ENCODE data around the gene RPS21. TPM values are rescaled to one million over a fixed set of nuclear protein-coding genes. Genes with fewer than 3 reads are reported as not detected.

Gene RPS21
- polyA plus RNA-seq, 1 of the 3 experiments (the other 2 are of a cell fraction) = 16,625 TPM

- TF ChIP-seq MAX (IDR thresholded peaks at IDR 0.05; ENCODE audit: low read depth) = no peak
- TF ChIP-seq, protein P1, sequence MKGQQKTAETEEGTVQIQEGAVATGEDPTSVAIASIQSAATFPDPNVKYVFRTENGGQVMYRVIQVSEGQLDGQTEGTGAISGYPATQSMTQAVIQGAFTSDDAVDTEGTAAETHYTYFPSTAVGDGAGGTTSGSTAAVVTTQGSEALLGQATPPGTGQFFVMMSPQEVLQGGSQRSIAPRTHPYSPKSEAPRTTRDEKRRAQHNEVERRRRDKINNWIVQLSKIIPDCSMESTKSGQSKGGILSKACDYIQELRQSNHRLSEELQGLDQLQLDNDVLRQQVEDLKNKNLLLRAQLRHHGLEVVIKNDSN (IDR thresholded peaks at IDR 0.05; ENCODE audit: borderline replicate concordance, low read depth) = no peak
- no peak for TF ChIP-seq RCOR1 (IDR thresholded peaks at IDR 0.05; ENCODE audit: low read length)
- TF ChIP-seq, protein P2, sequence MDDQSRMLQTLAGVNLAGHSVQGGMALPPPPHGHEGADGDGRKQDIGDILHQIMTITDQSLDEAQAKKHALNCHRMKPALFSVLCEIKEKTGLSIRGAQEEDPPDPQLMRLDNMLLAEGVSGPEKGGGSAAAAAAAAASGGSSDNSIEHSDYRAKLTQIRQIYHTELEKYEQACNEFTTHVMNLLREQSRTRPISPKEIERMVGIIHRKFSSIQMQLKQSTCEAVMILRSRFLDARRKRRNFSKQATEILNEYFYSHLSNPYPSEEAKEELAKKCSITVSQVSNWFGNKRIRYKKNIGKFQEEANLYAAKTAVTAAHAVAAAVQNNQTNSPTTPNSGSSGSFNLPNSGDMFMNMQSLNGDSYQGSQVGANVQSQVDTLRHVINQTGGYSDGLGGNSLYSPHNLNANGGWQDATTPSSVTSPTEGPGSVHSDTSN (IDR thresholded peaks at IDR 0.05) = no peak
- no peak overlapping the region for H2AFZ ChIP-seq (ENCODE audit: low read depth)
- no peaks in the 10 kb centered on the region for H3K36me3 ChIP-seq (replicated peaks in 1 of 2; ENCODE audit: control insufficient read depth in 1 of 2, insufficient read depth in 2 of 2, low read length in 1 of 2)
- WGBS (ENCODE audit: low lambda C conversion rate) = no CpG with 5 or more reads among the region's 8 CpGs
- H3K4me3 ChIP-seq (ENCODE audit: low read depth in 2 of 2, low read length in 1 of 2) = no peak overlapping the region
- no peaks in the 10 kb centered on the region for H3K9me2 ChIP-seq
- H3F3A ChIP-seq (replicated peaks; ENCODE audit: insufficient read depth) = peaks cover 10% of the 10 kb centered on the region
- POLR2A ChIA-PET = interaction anchor here (1.0 kb wide), 1 partner anchor 14 kb away, joined by 5 read pairs; no protein-coding TSS in a partner anchor
- CTCF ChIA-PET = interaction anchor here (4.5 to 12.0 kb wide), 2 partner anchors 9 to 34 kb away, joined by 13 to 127 read pairs; no protein-coding TSS in a partner anchor
- H3K9me3 ChIP-seq = no peaks in the 10 kb centered on the region
- DNase-seq = no peak
- H3K27me3 ChIP-seq (ENCODE audit: insufficient read depth) = no peaks in the 10 kb centered on the region
- H3K9ac ChIP-seq = no peak overlapping the region
- no peaks in the 10 kb centered on the region for H3K79me2 ChIP-seq (ENCODE audit: insufficient read depth)
- no peak overlapping the region for H3K4me2 ChIP-seq
- H4K20me1 ChIP-seq (ENCODE audit: insufficient read depth) = no peaks in the 10 kb centered on the region
- H3K27ac ChIP-seq (ENCODE audit: low read depth in 2 of 2, low read length in 1 of 2) = no peak overlapping the region; a peak in 1 of 4 replicates
- H3K4me1 ChIP-seq (ENCODE audit: control insufficient read depth in 1 of 2, insufficient read depth in 2 of 2, low read depth in 1 of 2, low read length in 1 of 2) = peaks cover 33 to 71% of the 10 kb centered on the region in 2 experiments; a peak in 3 of 4 replicates
These were observed 15.3 kb upstream of the RPS21 start for GRCh38 chr20:62371588-62372041.

GRCh38 chr20:62372042-62372993 is 14.6 kb upstream of the RPS21 start:
- H3K9me2 ChIP-seq = no peaks in the 10 kb centered on the region
- no peak overlapping the region for H3K9ac ChIP-seq
- H3K4me1 ChIP-seq (ENCODE audit: control insufficient read depth in 1 of 2, insufficient read depth in 2 of 2, low read depth in 1 of 2, low read length in 1 of 2) = peaks cover 33 to 78% of the 10 kb centered on the region in 2 experiments; a peak in 3 of 4 replicates
- H3K4me2 ChIP-seq = no peak overlapping the region
- H4K20me1 ChIP-seq (ENCODE audit: insufficient read depth) = no peaks in the 10 kb centered on the region
- CTCF ChIA-PET = interaction anchor here (12.0 kb wide), 1 partner anchor 9 kb away, joined by 127 read pairs; no protein-coding TSS in a partner anchor
- H3K4me3 ChIP-seq (ENCODE audit: low read depth in 2 of 2, low read length in 1 of 2) = no peak overlapping the region
- H3K79me2 ChIP-seq (ENCODE audit: insufficient read depth) = no peaks in the 10 kb centered on the region
- TF ChIP-seq SIN3A (IDR thresholded peaks at IDR 0.05; ENCODE audit: borderline replicate concordance, low read depth, low read length) (no peak), JUND (IDR thresholded peaks at IDR 0.05) (no peak), SMC3 (IDR thresholded peaks at IDR 0.05; ENCODE audit: low read depth, low read length) (no peak), YY1 (IDR thresholded peaks at IDR 0.05; ENCODE audit: low read depth) (no peak), USF2 (IDR thresholded peaks at IDR 0.05; ENCODE audit: borderline replicate concordance, low read depth, low read length) (no peak), POLR2AphosphoS5 (IDR thresholded peaks at IDR 0.05; ENCODE audit: low read depth, low read length) (no peak), RAD21 (IDR thresholded peaks at IDR 0.05; ENCODE audit: low read length) (no peak), ELF1 (IDR thresholded peaks at IDR 0.05) (no peak), TEAD4 (IDR thresholded peaks at IDR 0.05; ENCODE audit: borderline replicate concordance, insufficient read depth) (no peak)
- TF ChIP-seq, protein P3, sequence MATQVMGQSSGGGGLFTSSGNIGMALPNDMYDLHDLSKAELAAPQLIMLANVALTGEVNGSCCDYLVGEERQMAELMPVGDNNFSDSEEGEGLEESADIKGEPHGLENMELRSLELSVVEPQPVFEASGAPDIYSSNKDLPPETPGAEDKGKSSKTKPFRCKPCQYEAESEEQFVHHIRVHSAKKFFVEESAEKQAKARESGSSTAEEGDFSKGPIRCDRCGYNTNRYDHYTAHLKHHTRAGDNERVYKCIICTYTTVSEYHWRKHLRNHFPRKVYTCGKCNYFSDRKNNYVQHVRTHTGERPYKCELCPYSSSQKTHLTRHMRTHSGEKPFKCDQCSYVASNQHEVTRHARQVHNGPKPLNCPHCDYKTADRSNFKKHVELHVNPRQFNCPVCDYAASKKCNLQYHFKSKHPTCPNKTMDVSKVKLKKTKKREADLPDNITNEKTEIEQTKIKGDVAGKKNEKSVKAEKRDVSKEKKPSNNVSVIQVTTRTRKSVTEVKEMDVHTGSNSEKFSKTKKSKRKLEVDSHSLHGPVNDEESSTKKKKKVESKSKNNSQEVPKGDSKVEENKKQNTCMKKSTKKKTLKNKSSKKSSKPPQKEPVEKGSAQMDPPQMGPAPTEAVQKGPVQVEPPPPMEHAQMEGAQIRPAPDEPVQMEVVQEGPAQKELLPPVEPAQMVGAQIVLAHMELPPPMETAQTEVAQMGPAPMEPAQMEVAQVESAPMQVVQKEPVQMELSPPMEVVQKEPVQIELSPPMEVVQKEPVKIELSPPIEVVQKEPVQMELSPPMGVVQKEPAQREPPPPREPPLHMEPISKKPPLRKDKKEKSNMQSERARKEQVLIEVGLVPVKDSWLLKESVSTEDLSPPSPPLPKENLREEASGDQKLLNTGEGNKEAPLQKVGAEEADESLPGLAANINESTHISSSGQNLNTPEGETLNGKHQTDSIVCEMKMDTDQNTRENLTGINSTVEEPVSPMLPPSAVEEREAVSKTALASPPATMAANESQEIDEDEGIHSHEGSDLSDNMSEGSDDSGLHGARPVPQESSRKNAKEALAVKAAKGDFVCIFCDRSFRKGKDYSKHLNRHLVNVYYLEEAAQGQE (IDR thresholded peaks at IDR 0.05; ENCODE audit: low read depth, low read length) = no peak
- H3K9me3 ChIP-seq = no peaks in the 10 kb centered on the region
- H3K27ac ChIP-seq (ENCODE audit: low read depth in 2 of 2, low read length in 1 of 2) = no peak overlapping the region; a peak in 1 of 4 replicates
- POLR2A ChIA-PET = no interaction called here
- H2AFZ ChIP-seq (ENCODE audit: low read depth) = no peak overlapping the region
- WGBS (ENCODE audit: low lambda C conversion rate) = 90% methylated on average over 15 of the region's 29 CpGs
- DNase-seq = no peak
- H3K27me3 ChIP-seq (ENCODE audit: insufficient read depth) = no peaks in the 10 kb centered on the region
- H3K36me3 ChIP-seq (replicated peaks in 1 of 2; ENCODE audit: control insufficient read depth in 1 of 2, insufficient read depth in 2 of 2, low read length in 1 of 2) = peaks cover 0 to 3% of the 10 kb centered on the region in 2 experiments
- peaks cover 10% of the 10 kb centered on the region for H3F3A ChIP-seq (replicated peaks; ENCODE audit: insufficient read depth)
